ENCODE measurements around the gene EXOC6.

EXOC6 gene

DNA sequence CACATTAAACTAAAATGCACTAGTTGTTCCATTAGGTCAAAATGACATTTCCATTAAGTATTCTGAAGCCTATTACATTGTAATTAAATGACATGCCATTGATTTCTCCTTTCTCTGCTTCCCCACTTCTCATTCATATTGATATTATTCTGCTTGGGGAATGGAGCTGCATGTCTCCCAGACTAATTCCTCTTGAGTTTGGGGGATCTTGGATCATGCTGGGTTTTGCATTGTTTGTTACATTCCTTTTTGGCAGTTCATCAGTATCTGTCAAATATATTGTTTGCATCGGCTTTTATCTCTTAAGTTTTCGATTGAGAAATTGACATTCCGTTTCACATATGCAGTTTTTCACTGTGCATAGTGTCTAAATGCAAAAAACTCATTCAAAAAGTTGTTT, 147.2 kb downstream of the EXOC6 start:
- Histone ChIP-seq H3K36me3 (ENCODE audit: insufficient read depth, low read length) (no peaks in the 10 kb centered on the region), H3K9me3 (ENCODE audit: insufficient read depth, low read depth, low read length) (no peaks in the 10 kb centered on the region), H4K20me1 (ENCODE audit: insufficient read depth, low read length, poor library complexity, severe bottlenecking) (no peaks in the 10 kb centered on the region), H3K4me2 (ENCODE audit: low read depth, low read length, poor library complexity, severe bottlenecking) (no peak overlapping the region), H3K4me3 (ENCODE audit: low read length, poor library complexity, severe bottlenecking) (no peak overlapping the region), H2AFZ (ENCODE audit: low read length) (no peak overlapping the region), H3K9ac (ENCODE audit: low read depth, low read length, poor library complexity, severe bottlenecking) (no peak overlapping the region), H3K27me3 (ENCODE audit: insufficient read depth, low read length, poor library complexity, severe bottlenecking) (no peaks in the 10 kb centered on the region), H3K4me1 (ENCODE audit: insufficient read depth, low read length, poor library complexity, severe bottlenecking) (peaks cover 38% of the 10 kb centered on the region), H3K79me2 (ENCODE audit: insufficient read depth, low read length) (no peaks in the 10 kb centered on the region), H3K9me2 (replicated peaks; ENCODE audit: low read depth, low read length) (no peaks in the 10 kb centered on the region), H3F3A (ENCODE audit: low read depth) (0 out of 2 replicates have a peak, but pooled peaks cover 2% of the 10 kb centered on the region)
- no peak for TF ChIP-seq EZH2phosphoT487 (IDR thresholded peaks at IDR 0.05; ENCODE audit: borderline replicate concordance)
- TF ChIP-seq, protein P1, sequence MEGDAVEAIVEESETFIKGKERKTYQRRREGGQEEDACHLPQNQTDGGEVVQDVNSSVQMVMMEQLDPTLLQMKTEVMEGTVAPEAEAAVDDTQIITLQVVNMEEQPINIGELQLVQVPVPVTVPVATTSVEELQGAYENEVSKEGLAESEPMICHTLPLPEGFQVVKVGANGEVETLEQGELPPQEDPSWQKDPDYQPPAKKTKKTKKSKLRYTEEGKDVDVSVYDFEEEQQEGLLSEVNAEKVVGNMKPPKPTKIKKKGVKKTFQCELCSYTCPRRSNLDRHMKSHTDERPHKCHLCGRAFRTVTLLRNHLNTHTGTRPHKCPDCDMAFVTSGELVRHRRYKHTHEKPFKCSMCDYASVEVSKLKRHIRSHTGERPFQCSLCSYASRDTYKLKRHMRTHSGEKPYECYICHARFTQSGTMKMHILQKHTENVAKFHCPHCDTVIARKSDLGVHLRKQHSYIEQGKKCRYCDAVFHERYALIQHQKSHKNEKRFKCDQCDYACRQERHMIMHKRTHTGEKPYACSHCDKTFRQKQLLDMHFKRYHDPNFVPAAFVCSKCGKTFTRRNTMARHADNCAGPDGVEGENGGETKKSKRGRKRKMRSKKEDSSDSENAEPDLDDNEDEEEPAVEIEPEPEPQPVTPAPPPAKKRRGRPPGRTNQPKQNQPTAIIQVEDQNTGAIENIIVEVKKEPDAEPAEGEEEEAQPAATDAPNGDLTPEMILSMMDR (conservative IDR thresholded peaks at IDR 0.05; ENCODE audit: low read length) = no peak

DNA sequence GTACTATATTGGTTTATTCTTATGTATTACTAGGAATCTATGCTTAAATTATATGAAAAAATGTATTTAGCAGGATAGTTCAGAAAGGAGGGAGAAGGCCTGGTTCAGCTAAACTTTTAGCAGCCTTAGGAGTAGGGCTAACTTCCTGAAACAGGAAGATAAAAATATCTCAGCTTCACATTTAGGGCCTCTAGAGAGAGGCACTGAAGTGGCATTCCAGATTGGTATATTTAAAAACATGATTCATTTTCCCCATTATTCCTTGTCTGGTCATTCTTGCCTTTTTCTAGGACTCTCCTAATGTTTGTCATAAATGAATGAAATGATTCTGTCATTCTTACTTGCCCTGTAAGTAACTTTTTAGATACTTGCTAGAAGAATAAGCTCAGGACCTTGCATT, 149.3 kb downstream of the EXOC6 start:
- Histone ChIP-seq H3K9me2 (replicated peaks; ENCODE audit: low read depth, low read length) (no peaks in the 10 kb centered on the region), H3K4me1 (ENCODE audit: insufficient read depth, low read length, poor library complexity, severe bottlenecking) (peaks cover 32% of the 10 kb centered on the region), H3K9ac (ENCODE audit: low read depth, low read length, poor library complexity, severe bottlenecking) (no peak overlapping the region), H3K4me3 (ENCODE audit: low read length, poor library complexity, severe bottlenecking) (no peak overlapping the region), H3K79me2 (ENCODE audit: insufficient read depth, low read length) (no peaks in the 10 kb centered on the region), H4K20me1 (ENCODE audit: insufficient read depth, low read length, poor library complexity, severe bottlenecking) (no peaks in the 10 kb centered on the region), H3K4me2 (ENCODE audit: low read depth, low read length, poor library complexity, severe bottlenecking) (peak overlapping the region; percentile 45), H3K9me3 (ENCODE audit: insufficient read depth, low read depth, low read length) (no peaks in the 10 kb centered on the region), H3K27me3 (ENCODE audit: insufficient read depth, low read length, poor library complexity, severe bottlenecking) (no peaks in the 10 kb centered on the region), H3K36me3 (ENCODE audit: insufficient read depth, low read length) (no peaks in the 10 kb centered on the region), H2AFZ (ENCODE audit: low read length) (no peak overlapping the region), H3F3A (ENCODE audit: low read depth) (0 out of 2 replicates have a peak, but pooled peaks cover 2% of the 10 kb centered on the region)
- no peak for TF ChIP-seq EZH2phosphoT487 (IDR thresholded peaks at IDR 0.05; ENCODE audit: borderline replicate concordance)
- TF ChIP-seq, protein P1 (conservative IDR thresholded peaks at IDR 0.05; ENCODE audit: low read length) = no peak

DNA sequence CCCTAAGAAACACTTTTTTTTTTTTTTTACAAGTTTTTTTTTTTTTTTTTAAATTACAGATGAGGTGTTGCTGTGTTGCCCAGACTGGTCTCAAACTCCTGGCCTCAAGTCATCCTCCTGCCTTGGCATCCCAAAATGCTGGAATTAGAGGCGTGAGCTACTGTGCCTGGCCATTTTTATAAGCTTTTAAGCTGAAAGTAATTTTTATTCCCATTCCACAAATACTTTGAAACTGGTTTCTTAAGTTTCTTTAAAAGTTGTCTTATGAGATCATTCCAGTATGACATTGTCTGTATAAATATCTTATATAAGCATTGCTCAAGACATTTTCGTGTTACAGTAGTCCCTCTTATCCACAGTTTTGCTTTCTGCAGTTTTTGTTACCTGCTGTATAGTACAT, 150.9 kb downstream of the EXOC6 start:
- Histone ChIP-seq H3K36me3 (ENCODE audit: insufficient read depth, low read length) (no peaks in the 10 kb centered on the region), H3K4me1 (ENCODE audit: insufficient read depth, low read length, poor library complexity, severe bottlenecking) (peaks cover 19% of the 10 kb centered on the region), H3F3A (ENCODE audit: low read depth) (0 out of 2 replicates have a peak, but pooled peaks cover 1% of the 10 kb centered on the region), H4K20me1 (ENCODE audit: insufficient read depth, low read length, poor library complexity, severe bottlenecking) (no peaks in the 10 kb centered on the region), H3K79me2 (ENCODE audit: insufficient read depth, low read length) (no peaks in the 10 kb centered on the region), H3K27me3 (ENCODE audit: insufficient read depth, low read length, poor library complexity, severe bottlenecking) (no peaks in the 10 kb centered on the region), H2AFZ (ENCODE audit: low read length) (no peak overlapping the region), H3K4me3 (ENCODE audit: low read length, poor library complexity, severe bottlenecking) (no peak overlapping the region), H3K4me2 (ENCODE audit: low read depth, low read length, poor library complexity, severe bottlenecking) (no peak overlapping the region), H3K9me3 (ENCODE audit: insufficient read depth, low read depth, low read length) (no peaks in the 10 kb centered on the region), H3K9me2 (replicated peaks; ENCODE audit: low read depth, low read length) (no peaks in the 10 kb centered on the region), H3K9ac (ENCODE audit: low read depth, low read length, poor library complexity, severe bottlenecking) (no peak overlapping the region)
- no peak for TF ChIP-seq EZH2phosphoT487 (IDR thresholded peaks at IDR 0.05; ENCODE audit: borderline replicate concordance)
- TF ChIP-seq, protein P1 (conservative IDR thresholded peaks at IDR 0.05; ENCODE audit: low read length) = no peak

Data from Loucy (cell line).